AG10803 (cell line): ENCODE results near the gene SFN.
"Not testable (repeated sequence)": the region's sequence is repeated elsewhere in the genome, so short reads cannot be mapped to it uniquely, and the experiment has no call there.

Experiments
- DNase-seq: peaks from one replicate; pipeline ENCODE4 v3.0.0; 2010; ENCODE audit warnings: low read depth
- H3K4me3 ChIP-seq: 2 replicates; pipeline ENCODE4 v1.5.1; 2011; ENCODE audit warnings: mild to moderate bottlenecking, low read length, control low read depth
- CTCF ChIP-seq: conservative IDR thresholded peaks from 2 replicates; pipeline ENCODE4 v1.5.1; 2011; ENCODE audit warnings: mild to moderate bottlenecking, low read length, control low read depth, inconsistent platforms

SFN gene

DNA sequence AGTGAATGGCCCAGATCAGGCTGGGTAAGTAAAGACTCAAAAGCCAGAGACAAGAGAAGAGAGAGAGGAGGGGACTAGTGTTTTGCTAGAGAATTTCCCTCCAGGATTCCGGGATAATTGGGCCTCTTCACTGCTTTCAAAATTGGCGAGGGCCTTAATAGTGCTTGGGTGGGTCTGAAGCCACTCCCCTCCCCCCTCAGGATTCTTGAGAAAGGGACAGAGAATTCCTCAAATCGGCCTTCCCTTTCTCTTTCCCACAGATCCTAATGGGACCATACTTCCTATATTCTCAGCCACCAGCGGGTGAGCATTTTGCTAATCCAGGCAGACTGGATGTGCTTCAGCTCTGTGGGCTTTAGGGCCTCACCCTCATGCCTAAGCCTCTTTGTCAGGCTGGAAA lies 11.9 kb downstream of the SFN start:
- H3K4me3 ChIP-seq: no peak overlapping the region
- no peak for TF ChIP-seq CTCF
- no peak for DNase-seq

- no peak overlapping the region for H3K4me3 ChIP-seq
- TF ChIP-seq CTCF: no peak
- DNase-seq: no peak
These were observed 14.4 kb downstream of the SFN start for GRCh38 chr1:26877326-26877725.

GRCh38 chr1:26879793-26880192 lies 16.8 kb downstream of the SFN start:
- H3K4me3 ChIP-seq: no peak overlapping the region
- no peak for TF ChIP-seq CTCF
- no peak for DNase-seq

DNA sequence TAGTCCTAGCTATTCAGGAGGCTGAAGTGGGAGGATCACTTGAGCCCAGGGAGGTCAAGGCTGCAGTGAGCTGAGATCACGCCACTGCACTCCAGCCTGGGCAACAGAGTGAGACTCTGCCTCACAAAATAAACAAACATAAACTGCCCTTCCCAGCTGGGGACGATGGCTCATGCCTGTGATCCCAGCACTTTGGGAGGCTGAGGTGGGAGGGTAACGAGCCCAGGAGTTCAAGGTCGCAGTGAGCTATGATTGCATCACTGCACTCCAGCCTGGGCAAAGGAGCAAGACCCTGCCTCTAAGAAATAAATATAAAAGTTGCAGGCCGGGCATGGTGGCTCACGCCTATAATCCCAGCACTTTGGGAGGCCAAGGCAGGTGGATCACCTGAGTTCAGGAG lies 18.7 kb downstream of the SFN start:
- DNase-seq, H3K4me3 ChIP-seq: not testable (repeated sequence)

DNA sequence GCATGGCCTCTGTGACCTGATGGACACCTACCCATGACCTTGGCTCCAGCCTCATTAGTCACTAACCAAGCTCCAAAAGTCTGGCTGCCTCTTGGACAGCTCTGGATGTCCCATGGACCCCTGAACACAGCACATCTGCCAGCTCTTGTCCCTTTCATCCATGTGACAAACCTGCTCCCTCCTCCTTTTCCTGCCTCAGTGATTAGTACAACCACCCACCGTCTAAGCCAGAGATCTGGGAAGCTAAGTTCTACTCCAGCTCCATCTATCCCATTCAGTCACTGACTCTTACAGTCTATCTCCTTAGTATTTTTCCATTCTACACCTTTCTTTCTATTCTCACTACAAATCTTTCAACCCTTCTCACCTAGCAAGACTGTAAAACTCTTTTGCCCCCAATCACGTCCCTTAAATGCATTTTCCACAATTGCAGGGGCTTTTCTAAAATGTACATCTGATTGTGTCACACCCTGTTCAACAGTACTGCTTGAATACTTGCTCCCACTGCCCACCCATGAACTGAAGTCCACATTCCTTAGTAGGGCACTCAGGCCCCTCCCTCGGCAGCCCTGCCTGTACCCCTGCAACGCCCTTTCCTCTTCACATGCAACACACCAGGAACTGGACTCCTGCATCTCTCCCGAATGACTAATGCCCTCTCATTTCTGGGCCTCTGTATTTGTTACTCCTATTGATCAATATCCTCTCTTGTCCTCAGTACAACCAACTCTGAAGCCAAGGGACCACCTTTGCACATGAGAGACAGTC lies 19.9 kb downstream of the SFN start:
- TF ChIP-seq CTCF: no peak
- no peak for DNase-seq
- H3K4me3 ChIP-seq: no peak overlapping the region

GRCh38 chr1:26887125-26887524 lies 24.2 kb downstream of the SFN start:
- H3K4me3 ChIP-seq: no peak overlapping the region
- peak; percentile 62 for TF ChIP-seq CTCF
- DNase-seq: peak; percentile 54

- no peak for DNase-seq
- no peak overlapping the region for H3K4me3 ChIP-seq
- no peak for TF ChIP-seq CTCF
These were observed 25.3 kb downstream of the SFN start for GRCh38 chr1:26888231-26888630.
